Loucy (cell line): Measurements from ENCODE around the gene STK39.

ENCODE experiments used
- H2AFZ ChIP-seq: fragments of 200-600 bp; sonication (generic); 2 replicates; pipeline ENCODE4 v1.6.0; 2016; ENCODE audit warnings: antibody characterized with exemption, mild to moderate bottlenecking, low read length, moderate library complexity
- H3F3A ChIP-seq: fragments of 200-600 bp; 2 replicates; pipeline ENCODE4 v1.6.0; 2016; ENCODE audit warnings: antibody characterized with exemption, low read depth, mild to moderate bottlenecking
- H3K27me3 ChIP-seq: fragments of 200-600 bp; sonication (generic); 2 replicates; pipeline ENCODE4 v1.6.1; 2014; ENCODE audit warnings: low read length, mild to moderate bottlenecking; ENCODE audit not compliant: insufficient read depth, poor library complexity, severe bottlenecking
- H3K36me3 ChIP-seq: fragments of 200-600 bp; sonication (generic); 2 replicates; pipeline ENCODE4 v1.6.1; 2016; ENCODE audit warnings: low read length; ENCODE audit not compliant: insufficient read depth
- H3K4me1 ChIP-seq: fragments of 200-600 bp; sonication (generic); 2 replicates; pipeline ENCODE4 v1.5.1; 2014; ENCODE audit warnings: low read length, mild to moderate bottlenecking; ENCODE audit not compliant: insufficient read depth, poor library complexity, severe bottlenecking
- H3K4me2 ChIP-seq: fragments of 200-600 bp; sonication (generic); 2 replicates; pipeline ENCODE4 v1.6.0; 2014; ENCODE audit warnings: antibody characterized with exemption, low read length, low read depth, mild to moderate bottlenecking; ENCODE audit not compliant: poor library complexity, severe bottlenecking
- H3K4me3 ChIP-seq: fragments of 200-600 bp; sonication (generic); 2 replicates; pipeline ENCODE4 v1.5.1; 2014; ENCODE audit warnings: low read length, mild to moderate bottlenecking, mixed read lengths; ENCODE audit not compliant: poor library complexity, severe bottlenecking
- H3K79me2 ChIP-seq: fragments of 200-600 bp; sonication (generic); 2 replicates; pipeline ENCODE4 v1.6.1; 2014; ENCODE audit warnings: low read length; ENCODE audit not compliant: insufficient read depth
- H3K9ac ChIP-seq: fragments of 200-600 bp; sonication (generic); 2 replicates; pipeline ENCODE4 v1.6.0; 2014; ENCODE audit warnings: mild to moderate bottlenecking, low read depth, low read length, moderate library complexity; ENCODE audit not compliant: poor library complexity, severe bottlenecking
- H3K9me2 ChIP-seq: fragments of 200-600 bp; sonication (generic); replicated peaks from 2 replicates; pipeline ENCODE4 v1.6.1; 2016; ENCODE audit warnings: low read depth, low read length, mixed read lengths
- H3K9me3 ChIP-seq: fragments of 200-600 bp; sonication (generic); 2 replicates; pipeline ENCODE4 v1.6.1; 2014; ENCODE audit warnings: mild to moderate bottlenecking, antibody characterized with exemption, low read length, low read depth; ENCODE audit not compliant: insufficient read depth
- H4K20me1 ChIP-seq: fragments of 200-600 bp; sonication (generic); 2 replicates; pipeline ENCODE4 v1.6.0; 2014; ENCODE audit warnings: antibody characterized with exemption, low read length, mild to moderate bottlenecking; ENCODE audit not compliant: insufficient read depth, poor library complexity, severe bottlenecking
- EZH2phosphoT487 ChIP-seq: fragments of 200-600 bp; IDR thresholded peaks from 2 replicates; pipeline ENCODE4 v1.6.1; 2018; ENCODE audit warnings: antibody characterized with exemption, mild to moderate bottlenecking, moderate library complexity, borderline replicate concordance
- TF ChIP-seq, protein P1 (sequence below): fragments of 200-600 bp; sonication (generic); conservative IDR thresholded peaks from 2 replicates; pipeline ENCODE4 v1.5.1; 2014; ENCODE audit warnings: mild to moderate bottlenecking, antibody characterized with exemption, low read length

The STK39 gene

DNA sequence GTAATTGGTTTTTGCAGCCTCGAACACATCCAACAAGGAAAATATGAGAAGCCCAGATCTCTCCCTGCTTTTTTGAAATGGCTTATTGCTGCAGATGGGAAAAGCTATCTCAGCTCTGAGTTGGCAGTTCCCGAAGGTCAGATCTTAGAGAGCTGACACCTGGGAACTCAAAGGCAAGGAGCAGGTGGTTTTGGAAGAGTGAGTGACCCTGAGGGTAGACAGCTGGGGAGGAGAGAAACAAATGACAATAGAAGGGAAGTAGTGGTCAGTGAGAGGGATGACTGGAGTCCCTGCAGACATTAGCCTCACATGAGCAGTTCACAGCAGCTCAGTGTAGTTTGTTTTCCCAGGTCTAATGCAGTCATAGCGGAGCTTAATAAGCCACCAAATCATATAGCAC lies 317.9 kb downstream of the STK39 start:
- H3K4me3 ChIP-seq = no peak overlapping the region
- no peak overlapping the region for H3K9ac ChIP-seq
- H3K4me2 ChIP-seq = no peak overlapping the region
- H3K9me2 ChIP-seq = no peaks in the 10 kb centered on the region
- no peaks in the 10 kb centered on the region for H4K20me1 ChIP-seq
- no peaks in the 10 kb centered on the region for H3K4me1 ChIP-seq
- H3K79me2 ChIP-seq = no peaks in the 10 kb centered on the region
- no peak overlapping the region for H2AFZ ChIP-seq
- no peak for TF ChIP-seq EZH2phosphoT487
- TF ChIP-seq, protein P1, sequence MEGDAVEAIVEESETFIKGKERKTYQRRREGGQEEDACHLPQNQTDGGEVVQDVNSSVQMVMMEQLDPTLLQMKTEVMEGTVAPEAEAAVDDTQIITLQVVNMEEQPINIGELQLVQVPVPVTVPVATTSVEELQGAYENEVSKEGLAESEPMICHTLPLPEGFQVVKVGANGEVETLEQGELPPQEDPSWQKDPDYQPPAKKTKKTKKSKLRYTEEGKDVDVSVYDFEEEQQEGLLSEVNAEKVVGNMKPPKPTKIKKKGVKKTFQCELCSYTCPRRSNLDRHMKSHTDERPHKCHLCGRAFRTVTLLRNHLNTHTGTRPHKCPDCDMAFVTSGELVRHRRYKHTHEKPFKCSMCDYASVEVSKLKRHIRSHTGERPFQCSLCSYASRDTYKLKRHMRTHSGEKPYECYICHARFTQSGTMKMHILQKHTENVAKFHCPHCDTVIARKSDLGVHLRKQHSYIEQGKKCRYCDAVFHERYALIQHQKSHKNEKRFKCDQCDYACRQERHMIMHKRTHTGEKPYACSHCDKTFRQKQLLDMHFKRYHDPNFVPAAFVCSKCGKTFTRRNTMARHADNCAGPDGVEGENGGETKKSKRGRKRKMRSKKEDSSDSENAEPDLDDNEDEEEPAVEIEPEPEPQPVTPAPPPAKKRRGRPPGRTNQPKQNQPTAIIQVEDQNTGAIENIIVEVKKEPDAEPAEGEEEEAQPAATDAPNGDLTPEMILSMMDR = no peak
- H3K9me3 ChIP-seq = no peaks in the 10 kb centered on the region
- no peaks in the 10 kb centered on the region for H3K27me3 ChIP-seq
- no peaks in the 10 kb centered on the region for H3F3A ChIP-seq
- no peaks in the 10 kb centered on the region for H3K36me3 ChIP-seq

DNA sequence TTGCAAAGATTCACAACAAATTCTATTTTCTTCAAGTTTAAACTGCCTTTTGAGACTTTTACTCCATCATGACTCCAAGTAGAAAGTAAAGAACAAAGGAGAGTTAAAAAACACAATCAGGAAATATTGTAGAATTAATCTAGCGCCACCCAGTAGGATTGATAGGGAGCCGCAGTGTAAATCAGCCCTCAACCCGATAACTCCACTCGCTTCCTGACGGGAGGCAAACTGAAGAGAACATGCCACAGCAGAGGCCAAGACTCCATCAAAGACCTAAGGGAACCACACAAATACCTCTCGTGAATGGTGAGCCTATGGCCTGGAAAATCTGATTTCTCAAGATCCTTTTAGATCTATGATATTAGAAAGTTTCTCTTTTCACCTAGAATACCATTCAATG lies 319.0 kb downstream of the STK39 start:
- Histone ChIP-seq H2AFZ (no peak overlapping the region), H3K36me3 (no peaks in the 10 kb centered on the region), H3K4me3 (no peak overlapping the region), H3K4me1 (no peaks in the 10 kb centered on the region), H3K4me2 (no peak overlapping the region), H3K9me2 (no peaks in the 10 kb centered on the region), H3K9ac (no peak overlapping the region), H3K27me3 (no peaks in the 10 kb centered on the region), H4K20me1 (no peaks in the 10 kb centered on the region), H3F3A (no peaks in the 10 kb centered on the region), H3K9me3 (no peaks in the 10 kb centered on the region), H3K79me2 (no peaks in the 10 kb centered on the region)
- no peak for TF ChIP-seq EZH2phosphoT487
- TF ChIP-seq, protein P1 = no peak

GRCh38 chr2:167925758-167926157 lies 321.6 kb downstream of the STK39 start:
- H3K27me3 ChIP-seq = no peaks in the 10 kb centered on the region
- TF ChIP-seq EZH2phosphoT487 = no peak
- TF ChIP-seq, protein P1 = no peak
- H3K4me2 ChIP-seq = no peak overlapping the region
- H3K9ac ChIP-seq = no peak overlapping the region
- H3K4me1 ChIP-seq = no peaks in the 10 kb centered on the region
- no peaks in the 10 kb centered on the region for H3K79me2 ChIP-seq
- H3F3A ChIP-seq = no peaks in the 10 kb centered on the region
- no peaks in the 10 kb centered on the region for H3K9me3 ChIP-seq
- H4K20me1 ChIP-seq = no peaks in the 10 kb centered on the region
- H3K9me2 ChIP-seq = no peaks in the 10 kb centered on the region
- no peak overlapping the region for H2AFZ ChIP-seq
- no peaks in the 10 kb centered on the region for H3K36me3 ChIP-seq
- H3K4me3 ChIP-seq = no peak overlapping the region
